ENCODE data around the gene FAM131A. TPM values are rescaled to one million over a fixed set of nuclear protein-coding genes. Genes with fewer than 3 reads are reported as not detected.

Gene FAM131A
- total and polyA plus RNA-seq, 9 of the 15 experiments (the other 6 are each of a cell fraction or from before 2014, with no cell fraction given) = 0.48 to 11.1 (median 4.3) TPM

- TF ChIP-seq HNRNPH1 (optimal IDR thresholded peaks at IDR 0.05; ENCODE audit: low read depth, low read length) (no peak), ZNF431 (CRISPR knock-in tag; IDR thresholded peaks at IDR 0.05) (no peak), LEF1 (IDR thresholded peaks at IDR 0.05) (peak; percentile 23; the same call in 1 of the 2 replicates), SUPT5H (IDR thresholded peaks at IDR 0.05) (0 out of 2 replicates have a peak, but pooled peaks have one; percentile 43), FOXM1 (IDR thresholded peaks at IDR 0.05; ENCODE audit: low read depth) (no peak), FOXM1 (CRISPR knock-in tag; IDR thresholded peaks at IDR 0.05; ENCODE audit: low read depth) (0 out of 2 replicates have a peak, but pooled peaks have one; percentile 38), TEAD1 (CRISPR knock-in tag; IDR thresholded peaks at IDR 0.05) (no peak), ZBTB2 (IDR thresholded peaks at IDR 0.05) (no peak), TFAP4 (CRISPR knock-in tag; IDR thresholded peaks at IDR 0.05; ENCODE audit: borderline replicate concordance) (peak; percentile 26; the same call in 1 of the 2 replicates), USF2 (CRISPR knock-in tag; IDR thresholded peaks at IDR 0.05) (peak; percentile 99), HMG20A (CRISPR knock-in tag; conservative IDR thresholded peaks at IDR 0.05) (no peak), L3MBTL2 (IDR thresholded peaks at IDR 0.05) (0 out of 2 replicates have a peak, but pooled peaks have one; percentile 51), ELF1 (tag; IDR thresholded peaks at IDR 0.05) (peak; percentile 84), CREM (IDR thresholded peaks at IDR 0.05; ENCODE audit: low read depth) (peak; percentile 39; the same call in 1 of the 2 replicates), RBFOX2 (IDR thresholded peaks at IDR 0.05; ENCODE audit: low read depth, low read length) (peak; percentile 56), BHLHE40 (IDR thresholded peaks at IDR 0.05; ENCODE audit: low read length) (peak; percentile 91)
These were observed 23.1 kb upstream of the FAM131A start, which contains the start of gene EIF4G1 (continued) for GRCh38 chr3:184314363-184314699.
